GM10266 (cell line): ENCODE data around the gene KCNMA1.

Experiments used
- DNase-seq: peaks from one replicate; pipeline ENCODE4 v3.0.0; 2012; ENCODE audit errors: extremely low spot score
- TF ChIP-seq, protein P1 (sequence below): IDR thresholded peaks from 2 replicates; pipeline ENCODE4 v1.5.1; 2012; ENCODE audit warnings: mild to moderate bottlenecking, low read depth; ENCODE audit not compliant: control insufficient read depth, insufficient read depth; ENCODE audit errors: missing control alignments

The KCNMA1 gene

GRCh38 chr10:77252380-77253146 is 385.0 kb downstream of the KCNMA1 start:
- DNase-seq, result no peak
- TF ChIP-seq, protein P1, sequence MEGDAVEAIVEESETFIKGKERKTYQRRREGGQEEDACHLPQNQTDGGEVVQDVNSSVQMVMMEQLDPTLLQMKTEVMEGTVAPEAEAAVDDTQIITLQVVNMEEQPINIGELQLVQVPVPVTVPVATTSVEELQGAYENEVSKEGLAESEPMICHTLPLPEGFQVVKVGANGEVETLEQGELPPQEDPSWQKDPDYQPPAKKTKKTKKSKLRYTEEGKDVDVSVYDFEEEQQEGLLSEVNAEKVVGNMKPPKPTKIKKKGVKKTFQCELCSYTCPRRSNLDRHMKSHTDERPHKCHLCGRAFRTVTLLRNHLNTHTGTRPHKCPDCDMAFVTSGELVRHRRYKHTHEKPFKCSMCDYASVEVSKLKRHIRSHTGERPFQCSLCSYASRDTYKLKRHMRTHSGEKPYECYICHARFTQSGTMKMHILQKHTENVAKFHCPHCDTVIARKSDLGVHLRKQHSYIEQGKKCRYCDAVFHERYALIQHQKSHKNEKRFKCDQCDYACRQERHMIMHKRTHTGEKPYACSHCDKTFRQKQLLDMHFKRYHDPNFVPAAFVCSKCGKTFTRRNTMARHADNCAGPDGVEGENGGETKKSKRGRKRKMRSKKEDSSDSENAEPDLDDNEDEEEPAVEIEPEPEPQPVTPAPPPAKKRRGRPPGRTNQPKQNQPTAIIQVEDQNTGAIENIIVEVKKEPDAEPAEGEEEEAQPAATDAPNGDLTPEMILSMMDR, result no peak

DNA sequence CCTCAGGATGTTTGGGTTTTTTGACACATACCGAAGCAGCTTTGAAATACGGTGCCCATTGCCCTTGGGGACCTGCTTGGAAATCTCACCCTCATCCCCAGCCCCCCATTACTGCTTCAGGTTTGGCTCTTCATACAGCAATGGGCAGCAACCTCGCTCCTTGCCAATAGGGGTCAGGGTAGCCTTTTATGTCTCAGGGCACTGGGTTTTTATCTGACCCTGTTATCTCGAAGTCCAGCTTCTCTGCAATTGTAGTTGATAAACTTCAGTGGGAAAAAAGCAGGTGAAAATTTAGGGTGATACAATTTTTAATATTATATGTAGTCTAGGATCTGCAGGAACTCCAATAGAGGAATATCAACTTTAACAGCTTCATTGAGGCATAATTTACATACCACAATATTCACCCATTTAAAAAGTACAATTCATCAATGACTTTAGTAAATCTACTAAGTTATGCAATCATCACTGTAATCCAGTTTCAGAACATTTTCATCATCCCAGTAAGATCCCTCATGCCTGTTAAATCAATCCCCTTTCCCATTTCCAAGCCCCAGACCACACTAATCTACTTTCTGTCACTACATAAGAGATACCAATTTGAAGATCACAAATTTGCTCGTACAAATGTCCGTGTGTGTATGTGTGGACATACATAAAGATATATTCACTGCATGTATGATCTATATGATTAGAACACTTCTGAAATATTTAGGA is 386.2 kb downstream of the KCNMA1 start:
- peak; percentile 15 for DNase-seq
- TF ChIP-seq, protein P1, result peak; percentile 53

GRCh38 chr10:77249901-77250459 is 387.6 kb downstream of the KCNMA1 start:
- DNase-seq, result no peak
- TF ChIP-seq, protein P1, result no peak

DNA sequence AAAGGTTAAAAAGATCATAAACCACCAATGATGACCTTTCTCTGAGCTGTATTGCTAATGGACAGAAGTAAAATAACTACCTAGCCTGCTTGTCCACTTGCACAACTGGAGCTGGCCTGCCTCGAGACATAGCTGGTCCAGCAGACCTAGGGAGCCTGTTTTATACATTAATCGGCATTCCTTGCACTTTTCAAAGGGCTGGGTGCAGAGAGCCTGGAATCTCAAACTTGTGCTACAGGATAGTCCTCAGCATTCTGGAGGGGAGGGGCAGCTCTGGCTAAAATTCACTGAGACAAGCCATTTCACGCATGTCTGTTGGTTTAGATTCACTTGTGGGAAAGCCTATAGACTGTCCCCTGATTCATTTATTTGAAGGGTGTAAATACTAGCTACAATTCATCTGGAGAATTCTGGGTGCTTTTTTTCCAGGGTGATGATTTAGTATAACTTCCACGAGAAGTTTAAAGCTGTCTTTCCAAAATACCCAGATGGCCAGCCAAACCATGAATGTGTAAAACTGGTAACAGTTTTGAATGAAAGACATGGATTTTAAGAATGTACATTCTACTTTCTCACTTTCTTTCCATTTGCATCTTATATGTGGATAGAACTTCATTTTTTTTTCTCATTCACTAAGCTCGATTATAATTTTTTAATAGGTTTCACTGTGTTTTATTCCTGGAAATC is 389.4 kb downstream of the KCNMA1 start:
- TF ChIP-seq, protein P1, result no peak
- DNase-seq, result no peak

DNA sequence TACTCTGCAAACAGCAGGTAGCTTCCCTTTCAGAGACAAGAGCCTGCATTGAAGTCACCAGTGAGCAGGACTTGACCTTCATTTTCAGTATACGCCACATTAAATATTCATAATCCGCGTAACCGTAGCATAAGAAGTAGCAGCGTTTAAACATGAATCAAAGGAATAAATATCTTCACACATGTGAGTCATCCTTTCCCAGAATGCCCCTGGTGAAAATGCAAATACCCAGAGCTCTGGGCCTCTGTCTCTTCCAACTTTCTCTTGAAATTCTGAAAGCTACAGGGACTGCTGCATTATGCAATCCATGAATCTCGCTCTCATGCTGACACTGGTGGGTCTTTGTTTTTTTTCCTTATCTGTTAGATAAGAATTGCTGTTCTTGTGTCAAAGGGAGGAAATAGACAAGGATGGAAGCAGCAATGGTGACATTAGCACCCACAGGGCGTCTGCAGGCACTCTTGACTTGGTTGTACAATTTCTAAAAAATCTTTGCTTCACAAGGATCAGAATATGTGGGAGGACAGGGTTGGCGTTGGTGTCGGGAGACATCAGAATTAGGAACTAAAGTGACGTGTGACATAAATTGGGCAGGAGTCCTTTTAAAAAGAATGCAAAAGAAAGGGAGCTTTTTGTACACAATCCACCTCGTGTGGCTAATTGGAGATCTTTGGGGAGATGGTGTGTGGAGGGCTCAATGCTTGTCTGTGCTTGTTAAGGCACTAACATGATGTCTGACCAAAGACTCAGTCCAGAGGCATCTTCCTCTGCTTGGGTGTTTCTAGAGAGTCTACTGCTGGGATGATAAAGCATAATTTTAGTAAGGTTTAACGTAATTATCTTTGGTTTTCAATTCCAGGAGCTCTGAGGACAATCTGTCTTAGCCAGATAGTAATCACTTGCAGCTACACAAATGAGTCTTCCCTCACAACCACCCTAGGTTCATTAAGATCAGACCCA is 390.3 kb downstream of the KCNMA1 start:
- DNase-seq, result no peak
- TF ChIP-seq, protein P1, result no peak

DNA sequence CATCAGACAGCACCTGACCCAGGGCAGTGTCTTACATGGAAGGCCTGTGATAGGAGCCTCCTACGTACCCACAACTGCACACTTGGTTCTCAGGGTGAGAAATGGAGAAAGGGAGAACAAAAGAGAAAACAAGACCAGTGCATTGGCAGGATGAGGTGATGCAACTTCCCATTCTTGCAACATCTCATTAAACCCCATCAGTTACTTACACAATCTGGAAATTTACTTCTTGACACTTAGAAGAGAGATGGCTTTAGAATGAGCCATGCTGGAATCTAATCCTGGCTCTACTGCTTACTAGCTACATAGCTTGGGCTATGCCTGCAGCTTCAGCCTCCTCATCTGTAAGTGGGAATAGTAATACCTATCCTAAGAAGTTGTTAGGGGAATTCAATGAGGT is 391.7 kb downstream of the KCNMA1 start:
- TF ChIP-seq, protein P1, result no peak
- no peak for DNase-seq
